Ovary (tissue), 9 donors: ENCODE results near the gene BAZ2B. TPM values are rescaled to one million over a fixed set of nuclear protein-coding genes. Genes with fewer than 3 reads are reported as not detected.

ENCODE experiments used
- DNase-seq, 5 donors: peaks; one replicate each; pipeline ENCODE4 v3.0.0-alpha.2; 2019 to 2020
- H3K27ac ChIP-seq, 2 donors: fragments of 200-600 bp; one replicate each; pipeline versions ENCODE4 v1.5.1 to v1.8.0; 2019 to 2022
- H3K27me3 ChIP-seq: fragments of 200-600 bp; one replicate; pipeline ENCODE4 v1.8.0; 2022
- H3K36me3 ChIP-seq: fragments of 200-600 bp; sonication (generic); one replicate; pipeline ENCODE4 v1.5.1; 2019
- H3K4me1 ChIP-seq: one replicate; pipeline ENCODE4 v1.8.1; 2013; ENCODE audit warnings: mild to moderate bottlenecking, moderate library complexity; ENCODE audit not compliant: insufficient read depth
- H3K4me3 ChIP-seq: fragments of 200-600 bp; sonication (generic); one replicate; pipeline ENCODE4 v1.5.1; 2017
- H3K9me3 ChIP-seq, 2 donors: fragments of 200-600 bp in 1 of 2; sonication (generic) in 1 of 2; one replicate each; pipeline versions ENCODE4 v1.5.1 to v1.8.1; 2013 to 2019; ENCODE audit warnings: mild to moderate bottlenecking in 1 of 2, moderate library complexity in 1 of 2
- CTCF ChIP-seq, 3 donors: fragments of 450-650 bp in 2 of 3; fragments of 200-600 bp in 1 of 3; IDR thresholded peaks; one replicate each; pipeline versions ENCODE4 v1.5.1 to v1.8.0; 2016 to 2022; ENCODE audit warnings: antibody characterized with exemption in 3 of 3, mild to moderate bottlenecking in 1 of 3
- EP300 ChIP-seq: sonication (generic); formaldehyde crosslinking; IDR thresholded peaks from one replicate; pipeline ENCODE4 v1.6.1; 2017; ENCODE audit warnings: antibody characterized with exemption
- POLR2A ChIP-seq: fragments of 450-650 bp; IDR thresholded peaks from one replicate; pipeline ENCODE4 v1.6.1; 2017; ENCODE audit warnings: antibody characterized with exemption, mild to moderate bottlenecking, moderate library complexity
- WGBS, 3 donors: extraction: QIAGEN DNeasy Blood & Tissue Kit in 1 of 3; methylation state at CpG; one replicate each; pipeline versions ENCODE4 v1.1.5 to v1.1.7; 2013 to 2017; 5-methylcytosine and 5-hydroxymethylcytosine counted together
- intact Hi-C, 4 donors: fragments of 100-400 bp; cut with DNase I; formaldehyde crosslinking; loops; one replicate each; pipeline versions ENCODE4 v1.11.0 to v1.15.1; 2022 to 2023
- polyA plus RNA-seq, 2 donors: library from polyadenylated mRNA; stranded (reverse); fragments of 200-250 nt in 1 of 2; fragments of 350-450 nt in 1 of 2; fragmentation: Illumina TruSeq in 1 of 2; extraction: RNeasy Lipid Tissue Mini Kit (QIAGEN cat#74804) in 1 of 2; gene quantifications; one replicate each; pipeline ENCODE4 v1.2.3, GENCODE V29; 2013 to 2014
- total RNA-seq, 7 donors: library from RNA; depleted of rRNA in 2 of 7; stranded (reverse); fragments of >200 nt in 2 of 7; fragmentation: NEBNext Ultra II Directional in 3 of 7; extraction: Animal tissue kit (Norgen Biotek cat#: 25700) in 3 of 7; gene quantifications; one replicate each; pipeline versions ENCODE4 v1.1.0 to v1.2.4, GENCODE V29; 2016 to 2023
- donor health status: DM: no; HTN: no; CAD: no; lungs with moderate emphysema.
- donor health status: DM: no; HTN: no; CAD: no.
- donor health status: Bipolar disorder and iron deficiency.
- donor health status: DM: yes; HTN: yes; CAD: no.
- donor health status: DM: no; HTN: no; CAD: no.
- donor health status: DM: yes; HTN: yes; CAD: no.

Gene BAZ2B
- total and polyA plus RNA-seq, 9 donors = 31.8 to 131 (median 99.4) TPM

DNA sequence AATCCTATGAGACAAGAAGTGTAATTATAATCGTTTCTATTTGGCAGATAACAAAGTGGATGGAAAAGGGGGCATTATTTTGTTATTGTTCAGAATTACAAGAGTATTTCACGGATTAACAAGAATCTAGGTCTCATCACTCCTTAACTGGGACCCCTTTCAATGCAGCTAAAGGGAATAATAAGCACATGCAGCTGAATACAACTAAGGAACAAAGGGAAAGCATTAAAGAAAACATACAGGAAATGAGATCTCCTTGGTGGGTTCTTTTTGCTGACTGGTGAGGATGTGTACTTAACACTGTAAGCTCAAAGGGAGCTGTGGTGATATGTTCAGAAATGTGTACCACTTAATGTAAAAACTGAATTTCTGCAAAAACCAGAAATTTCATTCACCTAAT is 189.3 kb downstream of the BAZ2B start:
- Histone ChIP-seq H3K27me3 (no peaks in the 10 kb centered on the region), H3K9me3 (no peaks in the 10 kb centered on the region), H3K4me3 (no peak overlapping the region), H3K36me3 (no peaks in the 10 kb centered on the region), H3K4me1 (no peaks in the 10 kb centered on the region), H3K27ac (no peak overlapping the region)
- intact Hi-C loops = no loop called here
- no peak for DNase-seq
- no peak for TF ChIP-seq POLR2A
- TF ChIP-seq CTCF (IDR thresholded peaks at IDR 0.05) = no peak
- no peak for TF ChIP-seq EP300
- WGBS, 3 donors = 64 to 75% (median 68%) methylated on average over 2 of the region's 2 CpGs

DNA sequence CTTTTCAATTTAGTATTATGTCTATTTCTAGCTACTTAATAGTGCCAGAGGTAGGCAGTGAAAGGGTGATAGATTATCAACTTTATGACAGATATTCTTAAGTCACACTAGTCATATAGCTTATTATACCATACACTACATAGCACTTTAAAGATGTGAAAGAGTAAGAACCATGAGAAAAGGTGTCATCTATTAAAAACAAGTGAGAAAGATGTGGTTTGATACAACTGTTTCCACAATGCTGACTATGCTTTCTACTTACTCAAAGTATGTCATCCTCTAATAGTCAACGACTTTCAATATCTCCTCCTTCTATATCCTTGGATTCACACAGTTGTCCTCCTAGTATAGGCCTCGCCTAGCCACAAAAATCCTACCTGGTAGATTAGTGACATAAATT is 196.9 kb downstream of the BAZ2B start:
- intact Hi-C loops = no loop called here
- no peaks in the 10 kb centered on the region for H3K9me3 ChIP-seq
- 91 to 95% (median 93%) methylated on average over 2 of the region's 2 CpGs for WGBS, 3 donors
- no peak overlapping the region for H3K4me3 ChIP-seq
- H3K27ac ChIP-seq = no peak overlapping the region
- no peaks in the 10 kb centered on the region for H3K4me1 ChIP-seq
- H3K27me3 ChIP-seq = no peaks in the 10 kb centered on the region
- H3K36me3 ChIP-seq = no peaks in the 10 kb centered on the region
- no peak for DNase-seq
- no peak for TF ChIP-seq EP300
- TF ChIP-seq CTCF (IDR thresholded peaks at IDR 0.05) = no peak
- no peak for TF ChIP-seq POLR2A

DNA sequence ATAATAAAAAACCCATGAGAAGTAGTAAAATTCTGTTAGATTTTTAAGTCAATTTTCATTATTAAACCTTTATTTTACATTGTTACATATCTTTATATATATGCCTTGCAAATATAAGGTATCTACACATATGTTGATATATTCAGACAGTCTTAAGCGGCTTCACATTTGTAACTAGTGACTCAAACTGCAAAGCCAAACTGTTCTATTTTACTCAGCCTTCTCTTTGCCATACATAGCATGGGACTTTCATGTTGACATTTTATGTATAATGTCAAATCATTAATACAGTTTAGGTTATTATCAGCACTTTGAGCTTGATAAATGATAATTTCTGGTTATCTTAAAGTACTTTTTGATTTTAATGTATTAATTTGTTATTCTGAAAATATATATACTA is 204.9 kb downstream of the BAZ2B start:
- DNase-seq = no peak
- no peaks in the 10 kb centered on the region for H3K9me3 ChIP-seq
- no peaks in the 10 kb centered on the region for H3K4me1 ChIP-seq
- H3K27ac ChIP-seq = no peak overlapping the region
- no peaks in the 10 kb centered on the region for H3K27me3 ChIP-seq
- no peaks in the 10 kb centered on the region for H3K36me3 ChIP-seq
- no peak for TF ChIP-seq POLR2A
- no peak for TF ChIP-seq CTCF (IDR thresholded peaks at IDR 0.05)
- no peak for TF ChIP-seq EP300
- WGBS, 3 donors = 99 to 100% (median 100%) methylated on average over 1 of the region's 1 CpG
- H3K4me3 ChIP-seq = no peak overlapping the region
- intact Hi-C loops = no loop called here

DNA sequence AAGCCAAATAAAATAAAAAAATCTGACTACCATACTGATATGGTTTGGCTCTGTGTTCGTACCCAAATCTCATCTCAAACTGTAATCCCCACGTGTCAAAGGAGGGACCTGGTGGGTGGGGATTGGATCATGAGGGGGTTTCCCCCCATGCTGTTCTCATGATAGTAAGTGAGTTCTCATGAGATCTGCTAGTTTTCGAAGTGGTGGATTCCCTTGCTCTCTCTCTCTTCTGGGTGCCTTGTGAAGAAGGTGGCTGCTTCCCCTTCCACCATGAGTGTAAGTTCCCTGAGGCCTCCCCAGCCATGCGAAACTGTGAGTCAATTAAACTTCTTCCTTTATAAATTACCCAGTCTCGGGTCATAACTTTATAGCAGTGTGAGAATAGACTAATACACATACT is 206.1 kb downstream of the BAZ2B start:
- 89 to 94% (median 89%) methylated on average over 5 of the region's 5 CpGs for WGBS, 3 donors
- no peak for TF ChIP-seq CTCF (IDR thresholded peaks at IDR 0.05)
- no peak for TF ChIP-seq POLR2A
- no peak for TF ChIP-seq EP300
- Histone ChIP-seq H3K27me3 (no peaks in the 10 kb centered on the region), H3K36me3 (no peaks in the 10 kb centered on the region), H3K27ac (no peak overlapping the region), H3K4me3 (no peak overlapping the region), H3K4me1 (no peaks in the 10 kb centered on the region), H3K9me3 (no peaks in the 10 kb centered on the region)
- intact Hi-C loops = no loop called here
- DNase-seq = no peak
